Measurements from ENCODE around the gene CHRNA7. TPM values are rescaled to one million over a fixed set of nuclear protein-coding genes. Genes with fewer than 3 reads are reported as not detected.
A peak's percentile ranks its signal among the peaks of the same experiment; 100 is the strongest.

The CHRNA7 gene
- total RNA-seq, 2 donors from 2014 or later = 2.6 to 4.4 TPM

DNA sequence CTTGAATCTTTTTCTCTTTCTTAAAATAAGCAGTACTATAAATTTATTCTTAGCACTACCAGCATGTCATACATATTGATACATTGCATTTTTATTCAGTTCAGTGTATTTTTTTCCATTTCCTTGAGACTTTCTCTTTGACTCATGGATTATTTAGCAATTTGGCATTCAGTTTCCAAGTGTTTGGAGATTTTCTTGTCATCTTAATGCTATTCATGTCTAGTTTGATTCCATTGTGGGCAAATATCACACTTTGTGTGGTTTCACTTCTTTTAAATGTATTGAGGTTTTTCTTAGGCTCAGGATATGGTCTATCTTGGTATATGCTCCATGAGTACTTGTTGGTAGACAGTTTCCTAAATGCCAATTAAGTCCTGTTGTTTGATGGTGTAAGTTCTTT is 99.5 kb downstream of the CHRNA7 start:
- peaks cover 29% of the 10 kb centered on the region for H3K4me1 ChIP-seq
- intact Hi-C loops (cut with DNase I) = no loop called here
- H3K4me3 ChIP-seq = no peak overlapping the region
- no peaks in the 10 kb centered on the region for H3K9me3 ChIP-seq
- no peak overlapping the region for H3K27ac ChIP-seq
- no peak for TF ChIP-seq POLR2A (IDR thresholded peaks at IDR 0.05)
- TF ChIP-seq, protein P1, sequence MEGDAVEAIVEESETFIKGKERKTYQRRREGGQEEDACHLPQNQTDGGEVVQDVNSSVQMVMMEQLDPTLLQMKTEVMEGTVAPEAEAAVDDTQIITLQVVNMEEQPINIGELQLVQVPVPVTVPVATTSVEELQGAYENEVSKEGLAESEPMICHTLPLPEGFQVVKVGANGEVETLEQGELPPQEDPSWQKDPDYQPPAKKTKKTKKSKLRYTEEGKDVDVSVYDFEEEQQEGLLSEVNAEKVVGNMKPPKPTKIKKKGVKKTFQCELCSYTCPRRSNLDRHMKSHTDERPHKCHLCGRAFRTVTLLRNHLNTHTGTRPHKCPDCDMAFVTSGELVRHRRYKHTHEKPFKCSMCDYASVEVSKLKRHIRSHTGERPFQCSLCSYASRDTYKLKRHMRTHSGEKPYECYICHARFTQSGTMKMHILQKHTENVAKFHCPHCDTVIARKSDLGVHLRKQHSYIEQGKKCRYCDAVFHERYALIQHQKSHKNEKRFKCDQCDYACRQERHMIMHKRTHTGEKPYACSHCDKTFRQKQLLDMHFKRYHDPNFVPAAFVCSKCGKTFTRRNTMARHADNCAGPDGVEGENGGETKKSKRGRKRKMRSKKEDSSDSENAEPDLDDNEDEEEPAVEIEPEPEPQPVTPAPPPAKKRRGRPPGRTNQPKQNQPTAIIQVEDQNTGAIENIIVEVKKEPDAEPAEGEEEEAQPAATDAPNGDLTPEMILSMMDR (IDR thresholded peaks at IDR 0.05) = no peak
- no peaks in the 10 kb centered on the region for H3K36me3 ChIP-seq (replicated peaks in 1 of 2; ENCODE audit: insufficient read depth in 1 of 2, low read depth in 2 of 2)
- no peak for DNase-seq
- ATAC-seq = no peak
- no peaks in the 10 kb centered on the region for H3K27me3 ChIP-seq

DNA sequence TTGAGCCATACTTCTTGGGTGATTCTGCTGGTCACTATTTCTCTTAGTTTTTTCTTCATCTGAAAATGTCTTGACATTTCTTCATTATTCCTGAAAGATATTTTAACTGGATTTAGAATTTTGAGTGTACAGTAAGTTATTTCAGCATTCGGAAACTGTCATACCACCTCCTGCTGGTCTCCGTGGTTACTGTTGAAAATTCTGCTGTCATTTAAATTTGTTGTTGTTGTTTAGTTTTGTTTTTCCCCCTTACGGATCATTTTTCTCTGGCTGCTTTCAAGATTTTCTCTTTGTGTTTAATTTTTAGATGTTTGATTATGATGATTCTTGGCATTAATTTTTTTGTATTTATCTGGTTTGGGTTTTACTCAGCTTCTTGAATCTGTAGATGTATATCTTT is 100.5 kb downstream of the CHRNA7 start:
- intact Hi-C loops (cut with DNase I) = no loop called here
- ATAC-seq = no peak

DNA sequence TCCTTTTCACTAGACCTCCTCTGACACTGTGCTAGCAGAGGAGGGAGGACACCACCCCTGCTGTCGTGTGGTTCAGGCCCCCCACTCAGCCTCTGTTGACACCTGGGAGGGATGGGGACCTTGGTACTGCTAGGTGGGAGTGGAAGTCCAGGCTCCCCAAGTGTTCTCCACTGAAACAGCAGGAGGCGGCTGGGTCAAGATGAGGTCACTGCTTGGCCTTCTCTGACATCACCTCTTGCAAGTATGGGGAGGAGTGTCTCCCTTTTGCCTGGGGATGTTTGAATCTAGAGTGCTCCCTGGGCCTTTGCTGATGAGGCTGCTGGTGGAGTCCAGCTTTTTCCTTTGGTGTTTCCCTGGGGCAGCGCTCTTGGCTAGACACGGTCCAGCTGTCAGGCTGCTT is 101.5 kb downstream of the CHRNA7 start:
- Histone ChIP-seq H3K27ac (no peak overlapping the region), H3K36me3 (replicated peaks in 1 of 2; ENCODE audit: insufficient read depth in 1 of 2, low read depth in 2 of 2) (no peaks in the 10 kb centered on the region), H3K27me3 (no peaks in the 10 kb centered on the region), H3K9me3 (no peaks in the 10 kb centered on the region), H3K4me1 (peaks cover 32% of the 10 kb centered on the region), H3K4me3 (no peak overlapping the region)
- DNase-seq = peak in 1 of 4 donors; percentile 16
- TF ChIP-seq POLR2A (IDR thresholded peaks at IDR 0.05) = no peak
- TF ChIP-seq, protein P1 (IDR thresholded peaks at IDR 0.05) = no peak
- no peak for ATAC-seq
- 86% methylated on average over 4 of the region's 4 CpGs for WGBS, 2 donors
- intact Hi-C loops (cut with DNase I) = no loop called here

More for the DNA sequence above, 100.5 kb downstream of the CHRNA7 start:
- TF ChIP-seq, protein P1 (IDR thresholded peaks at IDR 0.05) = no peak
- TF ChIP-seq POLR2A (IDR thresholded peaks at IDR 0.05) = no peak
- H3K36me3 ChIP-seq (replicated peaks in 1 of 2; ENCODE audit: insufficient read depth in 1 of 2, low read depth in 2 of 2) = no peaks in the 10 kb centered on the region
- no peak overlapping the region for H3K4me3 ChIP-seq
- DNase-seq = no peak
- 92 to 96% methylated on average over 3 of the region's 3 CpGs for WGBS, 2 donors
- no peaks in the 10 kb centered on the region for H3K9me3 ChIP-seq
- peaks cover 32% of the 10 kb centered on the region for H3K4me1 ChIP-seq
- H3K27ac ChIP-seq = no peak overlapping the region
- H3K27me3 ChIP-seq = no peaks in the 10 kb centered on the region

DNA sequence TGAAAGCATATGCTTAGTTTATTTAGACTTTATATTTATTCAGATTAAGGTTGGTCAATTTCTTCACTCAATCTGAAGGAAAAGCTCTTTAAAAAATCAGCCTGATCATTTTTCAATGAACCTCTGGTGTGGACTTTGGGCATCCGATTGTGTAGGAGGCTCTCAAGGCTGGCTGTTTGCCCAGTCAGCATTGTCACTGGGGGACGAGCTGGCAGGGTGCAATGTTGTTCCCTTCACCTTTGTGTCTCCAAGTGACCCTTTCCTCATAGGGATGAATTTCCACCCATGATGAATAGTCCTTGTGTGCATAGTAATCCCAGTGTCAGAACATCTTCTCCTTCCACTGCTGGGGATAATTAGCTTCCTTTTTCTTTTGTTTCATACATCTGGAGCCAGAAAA is 102.5 kb downstream of the CHRNA7 start:
- H3K36me3 ChIP-seq (replicated peaks in 1 of 2; ENCODE audit: insufficient read depth in 1 of 2, low read depth in 2 of 2) = no peaks in the 10 kb centered on the region
- intact Hi-C loops (cut with DNase I) = no loop called here
- no peaks in the 10 kb centered on the region for H3K27me3 ChIP-seq
- peak overlapping the region in 3 of 4 donors; percentile 1 to 47 (median 18) for H3K27ac ChIP-seq
- no peaks in the 10 kb centered on the region for H3K9me3 ChIP-seq
- H3K4me3 ChIP-seq = no peak overlapping the region
- 19 to 29% methylated on average over 2 of the region's 2 CpGs for WGBS, 2 donors
- DNase-seq = no peak
- TF ChIP-seq, protein P1 (IDR thresholded peaks at IDR 0.05) = no peak
- no peak for TF ChIP-seq POLR2A (IDR thresholded peaks at IDR 0.05)
- H3K4me1 ChIP-seq = peaks cover 32% of the 10 kb centered on the region
- ATAC-seq = no peak

DNA sequence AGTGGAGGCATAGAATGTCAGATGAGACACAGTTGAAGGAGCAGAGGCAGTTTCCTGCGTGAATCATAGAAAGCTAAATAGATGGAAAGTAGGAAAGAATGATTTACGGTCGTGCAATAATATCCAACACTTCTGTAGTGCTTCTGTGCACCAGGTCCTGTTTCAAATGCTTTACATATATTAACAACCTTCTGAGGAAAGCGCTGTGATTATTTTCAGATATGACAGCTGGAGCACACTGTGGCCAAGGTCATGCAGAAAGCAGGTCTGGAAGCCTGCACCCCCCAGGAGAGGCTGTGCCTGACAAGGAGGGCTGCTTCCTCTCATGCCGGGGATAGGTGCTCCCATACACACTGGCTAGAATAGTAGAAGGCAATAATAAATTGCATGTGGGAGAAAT is 104.5 kb downstream of the CHRNA7 start:
- WGBS, 2 donors = 16% methylated on average over 5 of the region's 5 CpGs
- Histone ChIP-seq H3K9me3 (no peaks in the 10 kb centered on the region), H3K27ac (peak overlapping the region in 2 of 4 donors; percentile 28 to 67), H3K36me3 (replicated peaks in 1 of 2; ENCODE audit: insufficient read depth in 1 of 2, low read depth in 2 of 2) (no peaks in the 10 kb centered on the region), H3K4me3 (no peak overlapping the region), H3K4me1 (peaks cover 32% of the 10 kb centered on the region), H3K27me3 (no peaks in the 10 kb centered on the region)
- DNase-seq (peak; percentile 41 to 70 (median 54)), ATAC-seq (peak; percentile 79)
- intact Hi-C loops (cut with DNase I) = no loop called here
- TF ChIP-seq, protein P1 (IDR thresholded peaks at IDR 0.05) = no peak
- TF ChIP-seq POLR2A (IDR thresholded peaks at IDR 0.05) = no peak
